ENCODE results near the gene DNAH17. TPM values are rescaled to one million over a fixed set of nuclear protein-coding genes. Genes with fewer than 3 reads are reported as not detected.

DNAH17 gene
- total RNA-seq, 1 experiment from 2014 or later, result 0.69 TPM

DNA sequence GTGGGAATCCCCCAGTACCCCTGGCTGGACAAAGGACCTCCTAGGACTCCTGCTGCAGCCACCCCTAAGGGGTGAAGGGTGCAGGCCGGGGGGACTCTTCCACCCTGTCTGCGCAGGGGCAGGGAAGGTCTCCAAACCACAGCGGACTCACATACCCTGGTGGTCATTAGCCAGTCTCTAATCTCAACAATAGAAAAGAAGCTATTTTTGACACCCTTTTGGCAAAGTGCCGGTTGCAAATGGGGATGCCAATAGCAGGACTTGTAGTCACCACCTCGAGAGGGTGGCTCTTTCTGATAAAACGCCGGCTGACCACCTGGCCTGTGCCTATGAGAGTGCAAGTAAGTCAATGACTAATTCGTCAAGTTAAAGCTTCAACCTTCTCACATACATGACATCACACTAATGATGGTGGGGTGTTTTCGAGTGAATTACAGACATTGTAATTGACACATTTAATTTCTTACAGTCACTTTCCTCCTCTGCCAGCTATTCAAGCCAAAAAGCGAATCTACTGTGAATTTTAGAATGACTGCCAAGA lies 23.1 kb upstream of the DNAH17 start:
- Histone ChIP-seq H3K79me2 (ENCODE audit: insufficient read depth, low read length) (no peaks in the 10 kb centered on the region), H3K4me2 (ENCODE audit: low read length) (no peak overlapping the region), H3K9me2 (ENCODE audit: insufficient read depth) (no peaks in the 10 kb centered on the region), H3K9ac (ENCODE audit: low read length) (no peak overlapping the region), H3K4me3 (replicated peaks in 1 of 2; ENCODE audit: low read depth in 1 of 2, low read length in 2 of 2) (no peak overlapping the region), H3K4me1 (ENCODE audit: control insufficient read depth in 1 of 2, insufficient read depth in 2 of 2, low read length in 2 of 2) (no peaks in the 10 kb centered on the region), H3K36me3 (ENCODE audit: control insufficient read depth in 1 of 2, insufficient read depth in 2 of 2, low read length in 2 of 2) (no peaks in the 10 kb centered on the region), H4K20me1 (ENCODE audit: insufficient read depth) (no peaks in the 10 kb centered on the region), H3K9me3 (ENCODE audit: control insufficient read depth in 1 of 2, insufficient read depth in 1 of 2, low read depth in 1 of 2, low read length in 2 of 2) (no peaks in the 10 kb centered on the region), H3K27ac (ENCODE audit: low read depth, low read length) (no peak overlapping the region), H2AFZ (ENCODE audit: low read depth, low read length, poor library complexity, severe bottlenecking) (no peak overlapping the region), H3K27me3 (ENCODE audit: insufficient read depth, low read length) (no peaks in the 10 kb centered on the region; the same call in 1 of the 2 replicates)
- POLR2A ChIA-PET, result no interaction called here
- ATAC-seq (no peak), DNase-seq (ENCODE audit: low read depth, low spot score) (no peak)
- intact Hi-C loops (cut with micrococcal nuclease), result no loop called here
- TF ChIP-seq CEBPB (IDR thresholded peaks at IDR 0.05; ENCODE audit: low read depth) (no peak), EZH2 (IDR thresholded peaks at IDR 0.05) (no peak), ZNF274 (IDR thresholded peaks at IDR 0.05; ENCODE audit: low read depth, low read length) (no peak), RAD21 (IDR thresholded peaks at IDR 0.05; ENCODE audit: low read depth) (no peak), SP1 (IDR thresholded peaks at IDR 0.05; ENCODE audit: low read depth) (no peak), SIN3A (IDR thresholded peaks at IDR 0.05; ENCODE audit: low read depth) (no peak)
- TF ChIP-seq, protein P1, sequence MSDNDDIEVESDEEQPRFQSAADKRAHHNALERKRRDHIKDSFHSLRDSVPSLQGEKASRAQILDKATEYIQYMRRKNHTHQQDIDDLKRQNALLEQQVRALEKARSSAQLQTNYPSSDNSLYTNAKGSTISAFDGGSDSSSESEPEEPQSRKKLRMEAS (IDR thresholded peaks at IDR 0.05), result no peak
- TF ChIP-seq, protein P2, sequence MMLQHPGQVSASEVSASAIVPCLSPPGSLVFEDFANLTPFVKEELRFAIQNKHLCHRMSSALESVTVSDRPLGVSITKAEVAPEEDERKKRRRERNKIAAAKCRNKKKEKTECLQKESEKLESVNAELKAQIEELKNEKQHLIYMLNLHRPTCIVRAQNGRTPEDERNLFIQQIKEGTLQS (IDR thresholded peaks at IDR 0.05), result no peak
- TF ChIP-seq, protein P3, sequence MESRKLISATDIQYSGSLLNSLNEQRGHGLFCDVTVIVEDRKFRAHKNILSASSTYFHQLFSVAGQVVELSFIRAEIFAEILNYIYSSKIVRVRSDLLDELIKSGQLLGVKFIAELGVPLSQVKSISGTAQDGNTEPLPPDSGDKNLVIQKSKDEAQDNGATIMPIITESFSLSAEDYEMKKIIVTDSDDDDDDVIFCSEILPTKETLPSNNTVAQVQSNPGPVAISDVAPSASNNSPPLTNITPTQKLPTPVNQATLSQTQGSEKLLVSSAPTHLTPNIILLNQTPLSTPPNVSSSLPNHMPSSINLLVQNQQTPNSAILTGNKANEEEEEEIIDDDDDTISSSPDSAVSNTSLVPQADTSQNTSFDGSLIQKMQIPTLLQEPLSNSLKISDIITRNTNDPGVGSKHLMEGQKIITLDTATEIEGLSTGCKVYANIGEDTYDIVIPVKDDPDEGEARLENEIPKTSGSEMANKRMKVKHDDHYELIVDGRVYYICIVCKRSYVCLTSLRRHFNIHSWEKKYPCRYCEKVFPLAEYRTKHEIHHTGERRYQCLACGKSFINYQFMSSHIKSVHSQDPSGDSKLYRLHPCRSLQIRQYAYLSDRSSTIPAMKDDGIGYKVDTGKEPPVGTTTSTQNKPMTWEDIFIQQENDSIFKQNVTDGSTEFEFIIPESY (IDR thresholded peaks at IDR 0.05; ENCODE audit: extremely low read depth, insufficient replicate concordance, low read length), result no peak
- CTCF ChIA-PET, result no interaction called here
- BruUV-seq (replicated peaks), result no TSS peak
- RAD21 ChIA-PET (ENCODE audit: low non-redundant PET in 1 of 2, low total read pairs in 2 of 2, uncharacterized antibody in 2 of 2, unreplicated experiment in 2 of 2), result no interaction called here

Measured in HCT116 (cell line).